ENCODE results near the gene MTUS2.

- TF ChIP-seq SUZ12 (IDR thresholded peaks at IDR 0.05; ENCODE audit: extremely low read depth, insufficient read depth, insufficient read length) (no peak), YY1 (IDR thresholded peaks at IDR 0.05; ENCODE audit: insufficient read depth, insufficient read length) (no peak)
Measured at GRCh38 chr13:29459813-29460355, 639.7 kb downstream of the MTUS2 start.
